HG03175 (cell line): ENCODE data around the gene GOLT1A.

Source experiments
- ATAC-seq: cut with Tn5 transposase; IDR thresholded peaks from one replicate; pipeline ENCODE4 v1.9.1; 2021; ENCODE audit warnings: mild to moderate bottlenecking, moderate library complexity; ENCODE audit not compliant: unreplicated experiment

The GOLT1A gene

GRCh38 chr1:204194080-204194479, 19.7 kb downstream of the GOLT1A start:
- ATAC-seq: no peak

GRCh38 chr1:204192589-204193352, 21.0 kb downstream of the GOLT1A start:
- ATAC-seq: no peak

GRCh38 chr1:204192046-204192445, 21.7 kb downstream of the GOLT1A start:
- ATAC-seq: no peak

GRCh38 chr1:204191456-204191855, 22.3 kb downstream of the GOLT1A start:
- ATAC-seq: no peak

GRCh38 chr1:204190212-204191211, 23.3 kb downstream of the GOLT1A start:
- ATAC-seq: no peak

GRCh38 chr1:204188959-204189639, 24.7 kb downstream of the GOLT1A start:
- no peak for ATAC-seq

GRCh38 chr1:204186597-204186996, 27.2 kb downstream of the GOLT1A start:
- no peak for ATAC-seq

GRCh38 chr1:204181116-204181515, 32.7 kb downstream of the GOLT1A start:
- ATAC-seq: no peak

- no peak for ATAC-seq
These were observed 33.7 kb downstream of the GOLT1A start for GRCh38 chr1:204180133-204180532.

GRCh38 chr1:204178487-204179281, 35.1 kb downstream of the GOLT1A start:
- ATAC-seq: no peak

GRCh38 chr1:204177133-204177532, 36.7 kb downstream of the GOLT1A start:
- no peak for ATAC-seq

- ATAC-seq: no peak
These were observed 37.7 kb downstream of the GOLT1A start for GRCh38 chr1:204176049-204176448.

GRCh38 chr1:204174958-204175357, 38.8 kb downstream of the GOLT1A start:
- ATAC-seq: no peak

- no peak for ATAC-seq
These were observed 41.3 kb downstream of the GOLT1A start for GRCh38 chr1:204172404-204173029.

- ATAC-seq: no peak
These were observed 42.0 kb downstream of the GOLT1A start for GRCh38 chr1:204171751-204172178.

GRCh38 chr1:204170494-204171155, 43.2 kb downstream of the GOLT1A start:
- ATAC-seq: no peak

- ATAC-seq: no peak
These were observed 43.9 kb downstream of the GOLT1A start for GRCh38 chr1:204169858-204170257.

- ATAC-seq: no peak
These were observed 46.1 kb downstream of the GOLT1A start for GRCh38 chr1:204167730-204168129.

GRCh38 chr1:204166219-204166618, 47.6 kb downstream of the GOLT1A start, which contains the start of gene REN:
TSS of gene REN (minus strand) at chr1:204166337. CDS start at chr1:204166293, 44 bp downstream.
- ATAC-seq: no peak
